Choroid plexus epithelial cell (primary cell): ENCODE data around the gene TSHZ3.

Experiments
- DNase-seq: peaks from one replicate; pipeline ENCODE4 v3.0.0-alpha.2; 2010; ENCODE audit warnings: low read depth
- H3K4me3 ChIP-seq: 2 replicates; pipeline ENCODE4 v1.5.1; 2011; ENCODE audit warnings: low read depth, mild to moderate bottlenecking, control low read depth, low read length, moderate library complexity
- CTCF ChIP-seq: conservative IDR thresholded peaks from 2 replicates; pipeline ENCODE4 v1.5.1; 2011; ENCODE audit warnings: low read depth, mild to moderate bottlenecking, control low read depth, inconsistent platforms, low read length, moderate library complexity

The TSHZ3 gene

GRCh38 chr19:31314156-31314555 lies 35.1 kb downstream of the TSHZ3 start:
- no peak for DNase-seq
- TF ChIP-seq CTCF, result no peak
- no peak overlapping the region for H3K4me3 ChIP-seq

GRCh38 chr19:31313291-31314030 lies 35.8 kb downstream of the TSHZ3 start:
- H3K4me3 ChIP-seq, result no peak overlapping the region

GRCh38 chr19:31312677-31313244 lies 36.5 kb downstream of the TSHZ3 start:
- no peak for TF ChIP-seq CTCF
- DNase-seq, result no peak
- H3K4me3 ChIP-seq, result no peak overlapping the region

More at GRCh38 chr19:31313291-31314030, 35.8 kb downstream of the TSHZ3 start:
- no peak for DNase-seq
- TF ChIP-seq CTCF, result no peak

GRCh38 chr19:31312009-31312676 lies 37.1 kb downstream of the TSHZ3 start:
- DNase-seq, result peak; percentile 95
- no peak overlapping the region for H3K4me3 ChIP-seq
- no peak for TF ChIP-seq CTCF

GRCh38 chr19:31310432-31311133 lies 38.7 kb downstream of the TSHZ3 start:
- TF ChIP-seq CTCF, result no peak
- no peak for DNase-seq
- H3K4me3 ChIP-seq, result no peak overlapping the region

GRCh38 chr19:31308781-31309180 lies 40.5 kb downstream of the TSHZ3 start:
- TF ChIP-seq CTCF, result no peak
- no peak for DNase-seq
- no peak overlapping the region for H3K4me3 ChIP-seq
